ENCODE measurements around the gene RXFP3. TPM values are rescaled to one million over a fixed set of nuclear protein-coding genes. Genes with fewer than 3 reads are reported as not detected.

RXFP3 gene, protein sequence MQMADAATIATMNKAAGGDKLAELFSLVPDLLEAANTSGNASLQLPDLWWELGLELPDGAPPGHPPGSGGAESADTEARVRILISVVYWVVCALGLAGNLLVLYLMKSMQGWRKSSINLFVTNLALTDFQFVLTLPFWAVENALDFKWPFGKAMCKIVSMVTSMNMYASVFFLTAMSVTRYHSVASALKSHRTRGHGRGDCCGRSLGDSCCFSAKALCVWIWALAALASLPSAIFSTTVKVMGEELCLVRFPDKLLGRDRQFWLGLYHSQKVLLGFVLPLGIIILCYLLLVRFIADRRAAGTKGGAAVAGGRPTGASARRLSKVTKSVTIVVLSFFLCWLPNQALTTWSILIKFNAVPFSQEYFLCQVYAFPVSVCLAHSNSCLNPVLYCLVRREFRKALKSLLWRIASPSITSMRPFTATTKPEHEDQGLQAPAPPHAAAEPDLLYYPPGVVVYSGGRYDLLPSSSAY
- total RNA-seq, result not detected in 2 replicates

DNA sequence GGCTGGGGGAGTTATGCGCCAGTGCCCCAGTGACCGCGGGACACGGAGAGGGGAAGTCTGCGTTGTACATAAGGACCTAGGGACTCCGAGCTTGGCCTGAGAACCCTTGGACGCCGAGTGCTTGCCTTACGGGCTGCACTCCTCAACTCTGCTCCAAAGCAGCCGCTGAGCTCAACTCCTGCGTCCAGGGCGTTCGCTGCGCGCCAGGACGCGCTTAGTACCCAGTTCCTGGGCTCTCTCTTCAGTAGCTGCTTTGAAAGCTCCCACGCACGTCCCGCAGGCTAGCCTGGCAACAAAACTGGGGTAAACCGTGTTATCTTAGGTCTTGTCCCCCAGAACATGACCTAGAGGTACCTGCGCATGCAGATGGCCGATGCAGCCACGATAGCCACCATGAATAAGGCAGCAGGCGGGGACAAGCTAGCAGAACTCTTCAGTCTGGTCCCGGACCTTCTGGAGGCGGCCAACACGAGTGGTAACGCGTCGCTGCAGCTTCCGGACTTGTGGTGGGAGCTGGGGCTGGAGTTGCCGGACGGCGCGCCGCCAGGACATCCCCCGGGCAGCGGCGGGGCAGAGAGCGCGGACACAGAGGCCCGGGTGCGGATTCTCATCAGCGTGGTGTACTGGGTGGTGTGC, at the start of gene RXFP3:
RXFP3 (plus strand) TSS at position 6 of the 636 bp plus-strand sequence; CDS start at position 361, 355 bp downstream.

DNA sequence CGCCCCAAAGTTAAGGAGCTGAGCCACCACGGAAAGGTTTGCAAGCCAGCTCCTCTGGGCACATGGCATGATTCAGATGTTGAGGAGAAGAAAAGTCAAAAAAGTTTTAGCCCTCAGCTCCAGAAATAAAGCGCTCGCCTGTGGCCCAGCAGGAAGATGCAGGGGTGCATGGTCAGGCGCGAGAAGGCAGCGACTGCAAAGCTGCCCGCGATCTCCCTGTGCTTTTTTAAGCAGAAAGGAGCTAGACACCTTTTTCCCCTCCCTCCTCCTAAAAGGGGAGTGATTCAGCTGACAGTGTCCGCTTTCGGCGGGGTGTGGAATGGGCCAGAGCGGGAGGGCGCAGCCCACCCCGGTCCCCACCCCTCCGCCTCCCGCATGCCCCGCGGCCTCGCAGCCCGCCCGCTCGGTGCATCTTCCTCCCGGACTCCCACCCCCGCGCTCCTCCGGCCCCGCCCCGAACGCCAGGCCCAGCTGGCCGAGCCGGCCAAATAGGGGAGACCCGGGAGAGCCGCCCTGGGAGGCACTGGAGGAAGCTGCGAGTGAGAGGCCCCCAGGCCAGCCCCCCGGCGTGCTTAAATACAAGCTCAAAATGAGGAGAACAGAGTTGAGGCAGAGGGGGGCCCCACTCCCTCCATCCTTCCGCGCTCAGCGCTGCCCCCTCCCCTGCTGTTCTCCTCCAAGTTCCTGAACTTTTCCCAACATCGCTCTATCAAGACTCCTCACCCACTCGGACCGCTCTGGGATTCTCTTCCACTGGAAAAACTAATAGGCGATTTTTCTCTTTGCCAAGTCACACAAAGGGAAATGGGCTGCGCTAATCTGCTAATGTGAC, 44.2 kb upstream of the RXFP3 start, which contains the start of gene ADAMTS12:
ADAMTS12 (minus strand) TSS at position 203 of the 832 bp plus-strand sequence; CDS start at position 69, 134 bp downstream.

DNA sequence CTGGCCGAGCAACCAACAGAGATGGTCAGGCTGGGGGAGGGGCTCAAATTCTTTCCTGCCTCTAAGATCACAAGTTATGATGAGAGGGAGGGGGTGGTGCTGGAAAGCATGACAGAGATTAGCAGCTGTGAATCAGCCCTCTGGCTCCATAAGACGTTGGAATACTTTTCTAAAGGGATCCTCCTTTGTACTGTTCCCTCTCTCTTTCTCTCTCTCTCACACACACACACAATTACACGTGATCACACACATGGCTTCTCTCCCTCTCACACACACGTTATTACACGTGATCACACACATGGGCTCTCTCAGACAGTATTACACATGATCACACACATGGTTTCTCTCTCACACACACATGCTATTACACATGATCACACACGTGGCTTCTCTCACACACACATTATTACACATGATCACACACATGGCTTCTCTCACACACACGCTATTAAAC, 48.5 kb downstream of the RXFP3 start, which contains the start of gene SLC45A2:
SLC45A2 (minus strand) TSS at position 23 of the 454 bp plus-strand sequence. CDS start 110 bp downstream, outside the sequence.

Other genes starting within 250 kb of the RXFP3 start
- under 0.01 TPM in 1 of 2 replicates, not detected in the other for gene ADAMTS12, start 44.4 kb upstream of the RXFP3 start, total RNA-seq
- 0.14 TPM in 1 of 2 replicates, not detected in the other for gene SLC45A2, start 48.3 kb downstream of the RXFP3 start, total RNA-seq
- 5.8 and 10.7 TPM in 2 replicates for gene AMACR, start 71.7 kb downstream of the RXFP3 start, total RNA-seq
- gene C1QTNF3, start 106.8 kb downstream of the RXFP3 start, total RNA-seq, result 0.34 and 1.00 TPM in 2 replicates